RWPE1 (cell line): ENCODE data around the gene PLA2G4E.
A peak's percentile ranks its signal among the peaks of the same experiment; 100 is the strongest.

Source experiments
- CTCF ChIA-PET: fragments of 350-600 bp; sonication (Branson Sonifier 250); formaldehyde crosslinking; extraction: SDS; loops from one replicate; lab custom pipeline; 2021; lab: Yijun Ruan, JAX
- POLR2A ChIA-PET: fragments of 400-600 bp; formaldehyde crosslinking; extraction: SDS; loops from one replicate; lab custom pipeline; 2020; ENCODE audit warnings: antibody characterized with exemption; ENCODE audit not compliant: low non-redundant PET; lab: Yijun Ruan, JAX
- DNase-seq: peaks from one replicate; pipeline ENCODE4 v3.0.0; 2012; ENCODE audit warnings: low spot score
- H3K27ac ChIP-seq: fragments of 450-650 bp; 2 replicates; pipeline ENCODE4 v1.5.1; 2017
- CTCF ChIP-seq: fragments of 450-650 bp; conservative IDR thresholded peaks from 2 replicates; pipeline ENCODE4 v1.5.1; 2017; ENCODE audit warnings: low read depth, mild to moderate bottlenecking

PLA2G4E gene

GRCh38 chr15:41943543-41944312 lies 77.1 kb downstream of the PLA2G4E start:
- no peak for TF ChIP-seq CTCF
- H3K27ac ChIP-seq = peak overlapping the region; percentile 95
- ChIA-PET POLR2A (no interaction called here), CTCF (interaction anchor here (0.6 to 0.7 kb wide), 3 partner anchors 16 to 1653 kb away, joined by 3 to 11 read pairs (median 4); no protein-coding TSS in a partner anchor)
- DNase-seq = no peak

GRCh38 chr15:41942886-41943285 lies 78.0 kb downstream of the PLA2G4E start:
- TF ChIP-seq CTCF = no peak
- DNase-seq = no peak
- CTCF ChIA-PET = no interaction called here
- POLR2A ChIA-PET = no interaction called here
- peak overlapping the region; percentile 95 for H3K27ac ChIP-seq

GRCh38 chr15:41941644-41942415 lies 79.0 kb downstream of the PLA2G4E start:
- ChIA-PET POLR2A (no interaction called here), CTCF (no interaction called here)
- no peak for DNase-seq
- no peak for TF ChIP-seq CTCF
- peak overlapping the region; percentile 95 for H3K27ac ChIP-seq

GRCh38 chr15:41940441-41940857 lies 80.4 kb downstream of the PLA2G4E start:
- peak overlapping the region; percentile 83 for H3K27ac ChIP-seq
- no peak for TF ChIP-seq CTCF
- POLR2A ChIA-PET = interaction anchor here (0.7 kb wide), 1 partner anchor 13 kb away, joined by 4 read pairs; no protein-coding TSS in a partner anchor
- CTCF ChIA-PET = interaction anchor here (0.6 to 0.7 kb wide), 2 partner anchors 32 to 555 kb away, joined by 3 to 5 read pairs; no protein-coding TSS in a partner anchor
- peak; percentile 90 for DNase-seq

- POLR2A ChIA-PET = no interaction called here
These were observed 80.9 kb downstream of the PLA2G4E start for GRCh38 chr15:41939986-41940385.

More at GRCh38 chr15:41939986-41940385, 80.9 kb downstream of the PLA2G4E start:
- no peak for TF ChIP-seq CTCF
- CTCF ChIA-PET = interaction anchor here (0.7 kb wide), 1 partner anchor 556 kb away, joined by 5 read pairs; no protein-coding TSS in a partner anchor
- peak overlapping the region; percentile 83 for H3K27ac ChIP-seq
- DNase-seq = no peak
